Heart left ventricle (tissue), 13 donors: ENCODE data around the gene C16orf89.

Source experiments
- CTCF ChIP-seq, 12 donors: fragments of 200-600 bp; sonication (generic) in 4 of 12; IDR thresholded peaks; one replicate each; pipeline versions ENCODE4 v1.5.0 to v1.8.0; 2018 to 2022; ENCODE audit warnings: antibody characterized with exemption in 12 of 12, mild to moderate bottlenecking in 5 of 12
- POLR2A ChIP-seq, 2 donors: fragments of 450-650 bp; IDR thresholded peaks; one replicate each; pipeline ENCODE4 v1.6.1; 2017; ENCODE audit warnings: antibody characterized with exemption in 2 of 2, mild to moderate bottlenecking in 2 of 2, moderate library complexity in 2 of 2
- donor health status: ischemic (EF 13 %, LVEDD 7.1; RV severe dilation, severe dysfunction).
- donor health status: DM: no; HTN: yes; CAD: no.
- donor health status: DM: no; HTN: no; CAD: no.
- donor health status: ischemic (EF 25% LVEDD 6.9; RV normal size, moderate dysfunction).
- donor health status: ischemic (EF 25% LVEDD 5.7; RV mildly dilated, moderate dysfunction).
- donor health status: ischemic (EF 35%, LVEDD 5.7; RV mildly dilated, moderate dysfunction).
- donor health status: nonischemic (EF 11% LVEDD 7.7; RV severe dilation, severe dysfunction).
- donor health status: DM: yes; HTN: yes; CAD: no.
- donor health status: PGD.
- donor health status: ischemic (EF 29% LVEDD 5.4; RV normal size, mild dysfunction).
- donor health status: nonischemic (EF 23%, LVEDD 6.1; RV moderate dilation, normal function).

- TF ChIP-seq CTCF (IDR thresholded peaks at IDR 0.05) (no peak), POLR2A (IDR thresholded peaks at IDR 0.05) (no peak)
Observed at GRCh38 chr16:5010576-5011329, 55.0 kb downstream of the C16orf89 start.
